ENCODE measurements around the gene CBX1. TPM values are rescaled to one million over a fixed set of nuclear protein-coding genes. Genes with fewer than 3 reads are reported as not detected.

The CBX1 gene
- total and polyA plus RNA-seq, 2 donors (not counting 3 experiments of a cell fraction or from before 2014, with no cell fraction given) = 20.4 to 95.2 TPM

DNA sequence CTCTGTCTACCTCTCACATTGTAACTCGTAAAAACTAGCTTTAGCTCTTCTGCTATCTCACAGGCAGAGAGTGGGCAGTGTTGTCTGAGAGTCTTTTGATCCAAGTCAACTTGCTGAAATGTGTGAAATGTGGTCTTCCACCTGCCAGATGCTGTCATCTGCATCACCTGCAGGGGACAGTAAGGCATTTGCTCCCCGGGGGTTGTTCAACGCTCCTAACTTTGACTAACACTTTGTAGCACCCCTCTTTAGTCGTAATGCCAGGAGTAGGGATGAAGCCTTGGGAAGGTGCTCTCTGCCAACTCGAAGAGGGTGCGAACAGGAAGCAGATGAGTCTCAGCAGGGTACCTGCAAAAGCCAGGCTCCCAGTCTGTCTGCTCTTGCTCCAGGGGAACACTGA is 42.4 kb upstream of the CBX1 start:
- no TSS peak for BruUV-seq (replicated peaks)
- Histone ChIP-seq H3K4me3 (replicated peaks in 1 of 3; ENCODE audit: insufficient read depth in 1 of 3, low read depth in 1 of 3, low read length in 3 of 3) (no peak overlapping the region), H3K27ac (ENCODE audit: insufficient read depth, low read depth, low read length) (no peak overlapping the region), H2AFZ (ENCODE audit: low read depth, low read length) (no peak overlapping the region), H3K4me2 (ENCODE audit: insufficient read depth, low read length) (no peak overlapping the region), H3K36me3 (ENCODE audit: control insufficient read depth in 2 of 2, extremely low read depth in 1 of 2, insufficient read depth in 2 of 2, low read length in 2 of 2) (no peaks in the 10 kb centered on the region), H3K9me3 (replicated peaks; ENCODE audit: control insufficient read depth, insufficient read depth, low read length) (no peaks in the 10 kb centered on the region), H3K27me3 (ENCODE audit: control insufficient read depth in 2 of 2, insufficient read depth in 2 of 2, low read length in 2 of 2) (peaks cover 24 to 31% of the 10 kb centered on the region in 2 experiments), H3K9me1 (replicated peaks; ENCODE audit: control insufficient read depth, extremely low read depth, insufficient read depth, low read length) (no peaks in the 10 kb centered on the region), H3K4me1 (ENCODE audit: control insufficient read depth, extremely low read depth, insufficient read depth, low read length) (peaks cover 8% of the 10 kb centered on the region), H3K79me2 (ENCODE audit: control insufficient read depth, insufficient read depth, low read length) (no peaks in the 10 kb centered on the region), H3K9ac (replicated peaks; ENCODE audit: extremely low read depth, insufficient read depth, low read length) (no peak overlapping the region), H4K20me1 (replicated peaks; ENCODE audit: control insufficient read depth, extremely low read depth, insufficient read depth, low read length) (no peaks in the 10 kb centered on the region)
- DNase-seq (ENCODE audit: low read depth, low spot score) = no peak
- ChIA-PET POLR2A (no interaction called here), CTCF (interaction anchor here (0.7 to 1.7 kb wide), 2 partner anchors 11 to 13 kb away, joined by 3 to 8 read pairs; no protein-coding TSS in a partner anchor)
- no peak for FAIRE-seq
- TF ChIP-seq GATA2 (IDR thresholded peaks at IDR 0.05; ENCODE audit: insufficient read depth, insufficient read length, low read depth, low read length) = no peak
- TF ChIP-seq EZH2 (IDR thresholded peaks at IDR 0.05; ENCODE audit: borderline replicate concordance, low read depth, low read length, severe bottlenecking) = no peak
- no peak for TF ChIP-seq FOS (IDR thresholded peaks at IDR 0.05; ENCODE audit: borderline replicate concordance, insufficient read depth, low read length)
- TF ChIP-seq POLR2AphosphoS5 (IDR thresholded peaks at IDR 0.05; ENCODE audit: insufficient read depth, low read depth, low read length) = no peak
- no peak for TF ChIP-seq MYC (IDR thresholded peaks at IDR 0.05; ENCODE audit: low read depth, low read length)
- TF ChIP-seq, protein P1, sequence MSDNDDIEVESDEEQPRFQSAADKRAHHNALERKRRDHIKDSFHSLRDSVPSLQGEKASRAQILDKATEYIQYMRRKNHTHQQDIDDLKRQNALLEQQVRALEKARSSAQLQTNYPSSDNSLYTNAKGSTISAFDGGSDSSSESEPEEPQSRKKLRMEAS (IDR thresholded peaks at IDR 0.05; ENCODE audit: insufficient read depth, insufficient read length) = no peak
- TF ChIP-seq, protein P2, sequence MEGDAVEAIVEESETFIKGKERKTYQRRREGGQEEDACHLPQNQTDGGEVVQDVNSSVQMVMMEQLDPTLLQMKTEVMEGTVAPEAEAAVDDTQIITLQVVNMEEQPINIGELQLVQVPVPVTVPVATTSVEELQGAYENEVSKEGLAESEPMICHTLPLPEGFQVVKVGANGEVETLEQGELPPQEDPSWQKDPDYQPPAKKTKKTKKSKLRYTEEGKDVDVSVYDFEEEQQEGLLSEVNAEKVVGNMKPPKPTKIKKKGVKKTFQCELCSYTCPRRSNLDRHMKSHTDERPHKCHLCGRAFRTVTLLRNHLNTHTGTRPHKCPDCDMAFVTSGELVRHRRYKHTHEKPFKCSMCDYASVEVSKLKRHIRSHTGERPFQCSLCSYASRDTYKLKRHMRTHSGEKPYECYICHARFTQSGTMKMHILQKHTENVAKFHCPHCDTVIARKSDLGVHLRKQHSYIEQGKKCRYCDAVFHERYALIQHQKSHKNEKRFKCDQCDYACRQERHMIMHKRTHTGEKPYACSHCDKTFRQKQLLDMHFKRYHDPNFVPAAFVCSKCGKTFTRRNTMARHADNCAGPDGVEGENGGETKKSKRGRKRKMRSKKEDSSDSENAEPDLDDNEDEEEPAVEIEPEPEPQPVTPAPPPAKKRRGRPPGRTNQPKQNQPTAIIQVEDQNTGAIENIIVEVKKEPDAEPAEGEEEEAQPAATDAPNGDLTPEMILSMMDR (IDR thresholded peaks at IDR 0.05; ENCODE audit: extremely low read depth in 1 of 2, insufficient read depth in 1 of 2, low read depth in 1 of 2, low read length in 2 of 2) = no peak
- TF ChIP-seq JUN (IDR thresholded peaks at IDR 0.05; ENCODE audit: borderline replicate concordance, insufficient read depth, insufficient read length, low read depth) = no peak
- dilution Hi-C loops (cut with MboI; ENCODE audit: extremely low pct_ligation_motif_present, low sequenced_read_pairs) = no loop called here
- intact Hi-C loops (cut with micrococcal nuclease) = no loop called here
